ENCODE data around the gene RBX1.

The RBX1 gene

GRCh38 chr22:40991298-40991697 is 40.1 kb downstream of the RBX1 start:
- H3K4me3 ChIP-seq (ENCODE audit: severe bottlenecking): no peak overlapping the region
- no peaks in the 10 kb centered on the region for H3K9me3 ChIP-seq (ENCODE audit: severe bottlenecking)
- TF ChIP-seq CTCF (IDR thresholded peaks at IDR 0.05; ENCODE audit: poor library complexity, severe bottlenecking): no peak
- DNase-seq (ENCODE audit: low spot score) (no peak), ATAC-seq (ENCODE audit: low read depth) (no peak)
- H3K36me3 ChIP-seq (ENCODE audit: low read depth): no peaks in the 10 kb centered on the region
- H3K4me1 ChIP-seq (ENCODE audit: insufficient read depth, poor library complexity, severe bottlenecking): no peaks in the 10 kb centered on the region
- no peak overlapping the region for H3K27ac ChIP-seq (ENCODE audit: poor library complexity, severe bottlenecking)
- no peaks in the 10 kb centered on the region for H3K27me3 ChIP-seq (ENCODE audit: insufficient read depth, poor library complexity, severe bottlenecking)

- DNase-seq (ENCODE audit: low spot score) (no peak), ATAC-seq (ENCODE audit: low read depth) (no peak)
- no peaks in the 10 kb centered on the region for H3K36me3 ChIP-seq (ENCODE audit: low read depth)
- no peaks in the 10 kb centered on the region for H3K4me1 ChIP-seq (ENCODE audit: insufficient read depth, poor library complexity, severe bottlenecking)
- no peaks in the 10 kb centered on the region for H3K9me3 ChIP-seq (ENCODE audit: severe bottlenecking)
- no peak overlapping the region for H3K4me3 ChIP-seq (ENCODE audit: severe bottlenecking)
- no peak for TF ChIP-seq CTCF (IDR thresholded peaks at IDR 0.05; ENCODE audit: poor library complexity, severe bottlenecking)
- no peaks in the 10 kb centered on the region for H3K27me3 ChIP-seq (ENCODE audit: insufficient read depth, poor library complexity, severe bottlenecking)
- H3K27ac ChIP-seq (ENCODE audit: poor library complexity, severe bottlenecking): no peak overlapping the region
Observed at GRCh38 chr22:40995821-40996220, 44.6 kb downstream of the RBX1 start.

DNA sequence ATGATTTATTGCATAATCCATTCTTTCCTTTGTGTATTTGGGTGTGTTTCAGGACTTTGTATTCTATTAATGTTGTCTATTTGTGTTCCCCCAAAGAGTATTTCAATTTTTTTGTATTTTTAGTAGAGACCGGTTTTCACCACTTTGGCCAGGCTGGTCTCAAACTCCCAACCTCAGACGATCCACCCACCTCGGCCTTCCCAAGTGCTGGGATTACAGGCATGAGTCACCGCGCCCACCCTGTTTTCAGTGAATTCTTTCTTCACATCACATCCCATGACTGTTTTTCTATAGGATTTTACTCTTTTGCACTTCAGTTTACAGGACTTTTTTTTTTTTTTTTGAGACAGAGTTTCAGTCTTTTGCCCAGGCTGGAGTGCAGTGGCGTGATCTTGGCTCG is 46.3 kb downstream of the RBX1 start:
- Histone ChIP-seq H3K4me1 (ENCODE audit: insufficient read depth, poor library complexity, severe bottlenecking) (peaks cover 10% of the 10 kb centered on the region), H3K9me3 (ENCODE audit: severe bottlenecking) (no peaks in the 10 kb centered on the region), H3K4me3 (ENCODE audit: severe bottlenecking) (no peak overlapping the region), H3K36me3 (ENCODE audit: low read depth) (no peaks in the 10 kb centered on the region), H3K27me3 (ENCODE audit: insufficient read depth, poor library complexity, severe bottlenecking) (no peaks in the 10 kb centered on the region), H3K27ac (ENCODE audit: poor library complexity, severe bottlenecking) (no peak overlapping the region)
- ATAC-seq (ENCODE audit: low read depth) (no peak), DNase-seq (ENCODE audit: low spot score) (no peak)
- no peak for TF ChIP-seq CTCF (IDR thresholded peaks at IDR 0.05; ENCODE audit: poor library complexity, severe bottlenecking)

- Histone ChIP-seq H3K4me3 (ENCODE audit: severe bottlenecking) (no peak overlapping the region), H3K36me3 (ENCODE audit: low read depth) (no peaks in the 10 kb centered on the region), H3K4me1 (ENCODE audit: insufficient read depth, poor library complexity, severe bottlenecking) (peaks cover 10% of the 10 kb centered on the region), H3K27me3 (ENCODE audit: insufficient read depth, poor library complexity, severe bottlenecking) (no peaks in the 10 kb centered on the region), H3K9me3 (ENCODE audit: severe bottlenecking) (no peaks in the 10 kb centered on the region), H3K27ac (ENCODE audit: poor library complexity, severe bottlenecking) (no peak overlapping the region)
- ATAC-seq (ENCODE audit: low read depth) (no peak), DNase-seq (ENCODE audit: low spot score) (no peak)
- no peak for TF ChIP-seq CTCF (IDR thresholded peaks at IDR 0.05; ENCODE audit: poor library complexity, severe bottlenecking)
Observed at GRCh38 chr22:41000040-41000565, 48.9 kb downstream of the RBX1 start.

GRCh38 chr22:41000941-41001721 is 50.0 kb downstream of the RBX1 start:
- no peak for DNase-seq (ENCODE audit: low spot score)
- ATAC-seq (ENCODE audit: low read depth): no peak
- TF ChIP-seq CTCF (IDR thresholded peaks at IDR 0.05; ENCODE audit: poor library complexity, severe bottlenecking): no peak
- peaks cover 10% of the 10 kb centered on the region for H3K4me1 ChIP-seq (ENCODE audit: insufficient read depth, poor library complexity, severe bottlenecking)
- H3K4me3 ChIP-seq (ENCODE audit: severe bottlenecking): no peak overlapping the region
- no peaks in the 10 kb centered on the region for H3K9me3 ChIP-seq (ENCODE audit: severe bottlenecking)
- H3K36me3 ChIP-seq (ENCODE audit: low read depth): no peaks in the 10 kb centered on the region
- H3K27me3 ChIP-seq (ENCODE audit: insufficient read depth, poor library complexity, severe bottlenecking): no peaks in the 10 kb centered on the region
- peak overlapping the region; percentile 17 for H3K27ac ChIP-seq (ENCODE audit: poor library complexity, severe bottlenecking)
